A549 treated with Hydrocortisone at 1 μM for 4 hours (cell line): ENCODE measurements around the gene ZSWIM3. TPM values are rescaled to one million over a fixed set of nuclear protein-coding genes. Genes with fewer than 3 reads are reported as not detected.

Experiments
- total RNA-seq: library from RNA; stranded (reverse); fragments of 200-300 nt; extraction: Qiagen RNA extraction; gene quantifications from 5 replicates; pipeline ENCODE4 v1.2.3, GENCODE V29; 2022

ZSWIM3 gene
- 1.6 to 1.9 TPM (median 1.7 TPM) in 5 replicates for total RNA-seq

DNA sequence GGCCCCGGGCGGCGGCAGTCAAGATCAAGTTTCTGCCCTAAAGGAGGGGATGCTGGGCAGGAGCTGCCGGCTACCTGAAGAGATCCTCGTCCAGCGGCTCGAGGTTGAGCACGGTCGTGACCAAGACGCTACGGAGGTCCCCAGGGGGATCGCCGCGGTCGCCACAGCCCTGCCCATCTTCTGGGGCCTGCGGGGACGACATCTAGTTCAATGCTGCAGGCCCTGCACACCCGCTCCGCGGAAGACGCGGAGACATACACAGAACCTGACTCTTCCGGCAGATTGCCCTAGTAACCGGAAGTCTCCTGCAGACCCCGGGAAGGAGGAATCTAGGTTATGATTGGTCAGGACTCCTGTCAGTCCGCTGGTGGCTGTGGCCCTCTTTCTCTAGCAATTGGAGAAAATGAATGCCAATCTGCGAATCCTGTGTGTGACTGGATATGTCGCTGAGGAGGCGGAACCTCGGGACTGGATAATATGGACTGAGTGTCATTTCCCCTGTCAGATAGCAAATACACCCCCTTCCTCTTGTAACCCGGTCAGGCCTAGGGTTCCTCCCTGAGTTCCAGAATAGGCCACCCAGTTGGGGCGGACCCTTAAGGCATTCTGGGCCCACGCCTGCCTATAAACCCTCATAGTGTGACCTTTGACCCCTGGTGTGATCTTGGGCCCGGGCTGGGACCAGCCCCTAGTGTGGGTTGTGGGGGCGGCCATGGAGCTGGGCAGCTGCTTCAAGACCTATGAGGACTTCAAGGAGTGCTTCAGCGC is at the start of gene ZSWIM3, which contains the start of gene ACOT8:
ZSWIM3 (plus strand) TSS at position 501 of the 768 bp plus-strand sequence; CDS start at position 713, 212 bp downstream.
ACOT8 (minus strand) TSS at position 279 of the 768 bp plus-strand sequence; CDS start at position 202, 77 bp downstream.

DNA sequence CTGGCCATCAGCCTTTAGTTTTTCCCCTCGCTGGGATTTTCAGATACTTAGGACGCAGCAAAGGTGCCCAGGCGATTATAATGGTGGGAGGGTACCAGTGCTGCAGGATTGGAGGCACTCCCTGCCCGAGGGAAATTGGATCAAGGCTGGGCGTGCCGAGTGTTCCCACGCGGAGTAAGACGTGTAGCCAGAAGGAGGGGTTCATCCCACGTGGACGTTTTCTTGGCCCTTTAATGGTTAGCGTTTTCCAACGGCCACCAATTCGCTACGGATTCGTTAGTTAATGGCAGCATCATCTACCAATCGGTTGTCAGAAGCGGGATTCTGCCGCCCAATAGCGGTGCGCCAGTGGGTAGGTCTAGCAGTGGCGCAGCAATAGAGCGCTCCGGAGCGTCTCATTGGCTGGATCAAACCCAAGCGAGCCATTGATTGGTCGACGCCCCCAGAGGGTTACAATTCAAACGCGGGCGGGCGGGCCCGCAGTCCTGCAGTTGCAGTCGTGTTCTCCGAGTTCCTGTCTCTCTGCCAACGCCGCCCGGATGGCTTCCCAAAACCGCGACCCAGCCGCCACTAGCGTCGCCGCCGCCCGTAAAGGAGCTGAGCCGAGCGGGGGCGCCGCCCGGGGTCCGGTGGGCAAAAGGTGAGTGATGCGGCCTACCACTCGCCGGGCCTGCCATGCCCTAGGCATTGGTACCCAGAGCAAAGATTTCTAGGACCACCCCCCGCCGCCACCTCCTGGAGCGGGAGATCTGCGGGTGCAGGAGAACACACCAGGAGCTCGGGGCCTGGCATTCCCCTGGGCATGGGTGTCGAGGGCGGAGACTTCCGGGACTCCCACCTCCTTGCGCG is 45.0 kb upstream of the ZSWIM3 start, which contains the start of gene UBE2C:
UBE2C (plus strand) TSS at position 488 of the 849 bp plus-strand sequence; CDS start at position 540, 52 bp downstream.

DNA sequence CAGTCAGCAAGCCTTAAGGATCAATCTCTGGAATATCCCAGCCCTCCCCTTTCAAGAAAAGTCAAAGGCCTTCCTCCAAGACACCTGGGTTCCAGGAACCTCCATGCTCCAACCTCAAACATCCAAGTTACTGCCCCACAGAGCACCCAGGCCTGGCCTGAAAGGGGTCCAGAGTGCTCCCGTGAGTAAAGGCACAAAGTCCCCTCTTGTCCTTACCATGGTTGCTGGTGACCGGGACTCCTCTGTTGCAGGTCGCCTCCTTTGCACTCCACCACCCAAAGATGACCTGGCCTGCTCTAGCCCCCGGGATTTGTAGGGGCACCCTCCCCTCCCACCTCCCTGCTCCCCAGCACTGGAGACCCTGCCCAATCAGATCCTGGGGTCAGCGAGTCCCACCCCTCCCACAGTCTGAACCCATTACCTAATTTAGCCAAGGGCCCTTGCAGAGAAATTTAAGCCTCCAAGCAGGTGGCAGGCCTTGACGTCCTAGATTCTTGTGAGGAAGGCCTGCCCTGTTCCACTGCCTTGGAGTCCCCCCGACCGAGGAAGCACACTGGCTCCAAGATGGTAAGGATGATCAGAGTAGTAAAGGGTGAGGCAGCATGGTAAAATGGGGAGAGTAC is 30.3 kb upstream of the ZSWIM3 start, which contains the start of gene TNNC2:
TNNC2 (minus strand) TSS at position 283 of the 623 bp plus-strand sequence; CDS start at position 219, 64 bp downstream.

DNA sequence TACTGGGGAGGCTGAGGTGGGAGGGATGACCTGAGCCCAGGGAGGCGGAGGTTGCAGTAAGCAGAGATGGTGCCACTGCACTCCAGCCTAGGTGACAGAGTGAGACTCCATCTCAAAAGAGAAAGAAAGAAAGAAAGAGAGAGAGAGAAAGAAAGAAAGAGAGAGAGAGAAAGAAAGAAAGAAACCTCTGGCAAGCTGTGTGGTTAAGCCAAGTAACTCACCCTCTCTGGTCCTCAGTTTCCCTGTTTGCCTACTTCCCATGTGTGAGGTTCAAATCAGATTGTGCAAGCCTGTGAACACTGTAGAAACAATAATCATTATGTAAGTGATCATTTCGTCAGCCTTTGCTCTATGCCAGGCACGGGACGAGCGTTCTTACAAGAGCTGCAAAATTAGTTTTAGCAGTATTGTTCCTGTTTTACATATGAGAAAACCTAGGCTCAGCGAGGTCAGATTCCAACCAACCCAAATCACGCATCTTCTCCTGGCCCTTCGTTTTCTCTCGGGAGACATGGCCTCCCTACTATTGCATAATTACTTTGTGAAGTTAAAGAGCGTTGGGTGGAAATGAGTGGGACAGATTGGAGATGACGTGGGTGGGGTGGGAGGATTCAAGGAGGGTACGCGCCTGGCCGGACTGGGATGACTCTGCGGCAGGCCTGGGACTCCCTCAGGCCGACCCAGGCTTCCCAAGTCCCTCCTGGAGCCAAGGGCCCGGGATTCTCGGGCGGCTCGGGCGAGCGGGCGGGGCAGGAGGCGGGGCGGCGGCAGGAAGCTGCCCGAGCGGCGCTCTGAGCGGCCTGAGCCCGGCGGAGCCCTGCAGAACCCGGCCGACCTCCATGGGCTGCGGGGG is 24.2 kb upstream of the ZSWIM3 start, which contains the start of gene SNX21:
SNX21 (plus strand) TSS at position 770 of the 853 bp plus-strand sequence. CDS start 121 bp downstream, outside the sequence.

DNA sequence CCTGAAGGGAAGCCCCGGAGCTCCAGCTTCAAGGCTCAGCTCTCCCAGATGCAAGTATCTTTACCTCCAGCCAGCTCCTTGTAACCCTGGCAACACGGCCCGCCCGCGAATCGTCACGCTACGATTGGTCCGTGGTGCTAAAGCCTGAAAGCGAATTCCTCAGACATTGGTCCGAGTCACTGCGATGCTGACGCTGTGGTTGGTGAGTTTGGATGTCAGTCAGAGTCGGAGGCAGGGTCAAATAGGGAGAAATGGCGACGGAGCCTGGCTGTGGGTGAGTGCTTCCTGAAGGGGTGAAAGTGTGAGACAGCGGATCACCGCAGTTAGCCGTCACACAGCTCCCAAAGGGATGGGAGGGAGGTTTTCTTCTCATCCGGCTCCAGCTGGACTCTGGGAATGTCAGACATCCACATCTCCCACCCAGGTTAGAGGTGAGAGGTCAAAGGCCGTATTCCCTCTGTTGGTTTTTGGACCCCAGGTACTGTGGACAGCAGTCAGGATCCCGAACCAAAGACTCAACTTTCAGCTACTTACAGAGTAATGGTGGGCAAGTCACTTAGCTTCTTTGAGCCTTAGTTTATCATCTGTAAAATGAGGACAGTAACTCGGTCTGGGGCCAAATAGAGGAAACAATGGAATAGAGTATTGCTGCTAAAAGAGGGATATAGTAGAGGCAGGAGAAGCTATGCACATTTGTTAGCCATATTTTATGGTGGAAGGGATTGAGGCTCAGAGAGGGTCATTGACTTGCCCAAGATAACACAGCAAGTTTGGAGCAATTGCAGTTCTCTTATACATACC is 23.8 kb downstream of the ZSWIM3 start, which contains the start of gene ZSWIM1:
ZSWIM1 (plus strand) TSS at position 240 of the 801 bp plus-strand sequence. CDS start 1,366 bp downstream, outside the sequence.

DNA sequence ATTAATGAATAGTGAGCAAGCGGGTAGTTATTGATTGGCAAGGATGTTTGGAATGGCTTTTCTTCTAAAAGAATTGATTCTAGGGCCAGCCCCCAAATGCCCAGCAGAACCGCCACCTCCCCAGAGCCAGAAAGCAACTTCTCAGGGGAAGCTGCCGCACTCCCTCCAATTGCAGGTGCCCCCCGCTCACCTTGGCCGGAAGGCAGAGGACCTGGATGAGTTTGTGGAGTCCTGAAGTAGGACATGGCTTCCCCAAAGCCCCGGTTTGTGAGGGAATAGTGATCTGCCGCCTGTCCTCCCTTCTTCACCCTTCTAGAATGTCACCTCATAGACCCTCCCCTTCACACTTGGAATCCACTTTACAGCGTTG is 29.9 kb downstream of the ZSWIM3 start, which contains the start of gene SPATA25:
SPATA25 (minus strand) TSS at position 277 of the 370 bp plus-strand sequence; CDS start at position 245, 32 bp downstream.

DNA sequence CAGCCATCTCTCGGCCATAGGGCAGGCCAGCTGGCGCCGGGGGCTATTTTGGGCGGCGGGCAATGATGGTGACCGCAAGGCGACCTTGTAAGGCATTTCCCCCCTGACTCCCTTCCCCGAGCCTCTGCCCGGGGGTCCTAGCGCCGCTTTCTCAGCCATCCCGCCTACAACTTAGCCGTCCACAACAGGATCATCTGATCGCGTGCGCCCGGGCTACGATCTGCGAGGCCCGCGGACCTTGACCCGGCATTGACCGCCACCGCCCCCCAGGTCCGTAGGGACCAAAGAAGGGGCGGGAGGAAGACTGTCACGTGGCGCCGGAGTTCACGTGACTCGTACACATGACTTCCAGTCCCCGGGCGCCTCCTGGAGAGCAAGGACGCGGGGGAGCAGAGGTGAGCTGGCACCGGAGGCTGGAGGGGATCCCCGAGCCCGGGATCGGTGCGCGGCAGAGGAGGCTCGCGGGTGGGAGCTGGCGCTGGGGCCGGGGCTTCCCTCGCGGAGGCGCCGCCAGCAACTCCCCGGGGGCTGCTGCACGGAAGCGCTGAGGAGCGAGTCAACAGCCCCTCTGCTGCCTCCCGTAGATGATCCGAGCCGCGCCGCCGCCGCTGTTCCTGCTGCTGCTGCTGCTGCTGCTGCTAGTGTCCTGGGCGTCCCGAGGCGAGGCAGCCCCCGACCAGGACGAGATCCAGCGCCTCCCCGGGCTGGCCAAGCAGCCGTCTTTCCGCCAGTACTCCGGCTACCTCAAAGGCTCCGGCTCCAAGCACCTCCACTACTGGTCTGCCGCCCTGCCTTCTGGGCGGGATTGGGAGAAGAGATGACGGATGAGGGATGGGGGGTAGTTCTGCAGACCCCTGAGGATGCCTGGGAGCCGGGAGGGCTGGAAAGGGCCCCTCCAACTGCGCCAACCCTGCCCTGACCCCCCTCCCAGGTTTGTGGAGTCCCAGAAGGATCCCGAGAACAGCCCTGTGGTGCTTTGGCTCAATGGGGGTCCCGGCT is 33.9 kb downstream of the ZSWIM3 start, which contains the start of the genes CTSA and NEURL2:
CTSA (plus strand) TSS at position 351 of the 999 bp plus-strand sequence; CDS start at position 585, 234 bp downstream.
NEURL2 (minus strand) TSS at position 224 of the 999 bp plus-strand sequence; CDS start at position 7, 217 bp downstream.

DNA sequence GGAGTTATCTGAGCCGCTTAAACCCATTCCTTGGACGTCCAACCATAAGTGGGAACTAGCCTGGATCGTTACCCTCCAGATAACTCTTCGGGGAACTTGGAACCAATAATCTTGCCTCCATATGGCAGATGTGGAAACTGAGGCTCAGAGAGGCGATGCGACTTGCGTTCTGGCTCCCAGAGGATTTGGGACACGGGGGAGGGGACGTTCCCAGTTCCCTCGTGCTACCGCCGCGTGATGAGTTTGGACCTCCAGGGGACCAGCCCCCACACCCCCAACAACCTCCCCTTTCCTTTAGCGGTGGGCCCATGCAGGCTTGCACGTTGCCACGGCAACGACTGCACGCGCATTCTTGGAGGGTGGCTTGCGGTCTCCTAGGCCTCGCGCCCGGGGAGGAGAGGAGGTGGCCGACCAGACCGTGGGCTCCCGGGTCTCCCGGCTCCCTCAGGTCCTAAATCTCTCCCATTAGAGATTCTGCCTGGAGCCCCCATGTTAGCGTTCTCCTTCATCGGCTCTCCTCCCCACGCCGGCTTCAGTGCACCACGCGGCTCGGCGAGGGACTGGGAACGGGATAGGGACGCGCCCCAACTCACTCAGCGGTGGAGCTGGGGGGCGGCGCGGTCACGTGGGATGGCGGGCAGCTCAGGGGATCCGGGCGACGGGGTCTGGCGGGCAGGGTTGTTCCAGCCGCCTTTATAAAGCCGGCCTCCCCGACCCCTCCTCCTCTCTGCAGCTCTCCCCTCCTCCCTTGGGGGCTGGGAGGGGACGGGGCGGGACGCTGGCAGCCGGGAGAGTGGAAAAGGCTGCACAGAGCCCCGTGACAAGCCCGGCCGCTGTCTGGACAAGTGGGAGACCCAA is 54.3 kb downstream of the ZSWIM3 start, which contains the start of gene PLTP:
PLTP (minus strand) TSS at position 670 of the 858 bp plus-strand sequence. CDS start 703 bp downstream, outside the sequence.

Other genes with a start within 250 kb of the ZSWIM3 start
- gene WFDC10A, start 227.9 kb upstream of the ZSWIM3 start, total RNA-seq, result not detected in 5 replicates
- gene WFDC9, start 226.3 kb upstream of the ZSWIM3 start, total RNA-seq, result not detected in 5 replicates
- gene WFDC11, start 187.4 kb upstream of the ZSWIM3 start, total RNA-seq, result not detected in 5 replicates
- not detected in 5 replicates for gene WFDC13, start 155.6 kb upstream of the ZSWIM3 start, total RNA-seq
- gene WFDC10B, start 152.6 kb upstream of the ZSWIM3 start, total RNA-seq, result not detected in 5 replicates
- gene SPINT4, start 135.3 kb upstream of the ZSWIM3 start, total RNA-seq, result not detected in 5 replicates
- not detected in 5 replicates for gene WFDC3, start 65.7 kb upstream of the ZSWIM3 start, total RNA-seq
- gene DNTTIP1, start 65.7 kb upstream of the ZSWIM3 start, total RNA-seq, result 31.5 to 37.5 TPM (median 35.1 TPM) in 5 replicates
- 205 to 246 TPM (median 237 TPM) in 5 replicates for gene UBE2C, start 45.0 kb upstream of the ZSWIM3 start, total RNA-seq
- gene TNNC2, start 30.3 kb upstream of the ZSWIM3 start, total RNA-seq, result 0.13 to 0.28 TPM (median 0.23 TPM) in 4 of 5 replicates, not detected in the other
- 8.5 to 10.1 TPM (median 9.2 TPM) in 5 replicates for gene SNX21, start 23.8 kb upstream of the ZSWIM3 start, total RNA-seq
- gene ACOT8, start 222 bp upstream of the ZSWIM3 start, total RNA-seq, result 16.3 to 19.4 TPM (median 18.4 TPM) in 5 replicates
- gene ZSWIM1, start 23.6 kb downstream of the ZSWIM3 start, total RNA-seq, result 4.6 to 7.2 TPM (median 5.9 TPM) in 5 replicates
- 0.26 to 0.86 TPM (median 0.52 TPM) in 5 replicates for gene SPATA25, start 30.0 kb downstream of the ZSWIM3 start, total RNA-seq
- 0.72 to 1.2 TPM (median 0.95 TPM) in 5 replicates for gene NEURL2, start 33.6 kb downstream of the ZSWIM3 start, total RNA-seq
- gene CTSA, start 33.7 kb downstream of the ZSWIM3 start, total RNA-seq, result 92.5 to 118 TPM (median 109 TPM) in 5 replicates
- 1.4 to 1.9 TPM (median 1.7 TPM) in 5 replicates for gene PLTP, start 54.5 kb downstream of the ZSWIM3 start, total RNA-seq
- 29.3 to 37.0 TPM (median 33.4 TPM) in 5 replicates for gene PCIF1, start 77.1 kb downstream of the ZSWIM3 start, total RNA-seq
- gene ZNF335, start 114.6 kb downstream of the ZSWIM3 start, total RNA-seq, result 7.3 to 9.1 TPM (median 8.9 TPM) in 5 replicates
- 0.23 to 0.46 TPM (median 0.36 TPM) in 5 replicates for gene MMP9, start 151.3 kb downstream of the ZSWIM3 start, total RNA-seq
- 8.8 to 17.1 TPM (median 13.6 TPM) in 5 replicates for gene SLC12A5, start 171.6 kb downstream of the ZSWIM3 start, total RNA-seq
- 19.8 to 24.0 TPM (median 21.2 TPM) in 5 replicates for gene NCOA5, start 232.3 kb downstream of the ZSWIM3 start, total RNA-seq